HG03280 (cell line): ENCODE measurements around the gene ABCC1.
A peak's percentile ranks its signal among the peaks of the same experiment; 100 is the strongest.

ENCODE experiments used
- ATAC-seq: cut with Tn5 transposase; IDR thresholded peaks from one replicate; pipeline ENCODE4 v1.9.1; 2021; ENCODE audit warnings: mild to moderate bottlenecking, moderate library complexity; ENCODE audit not compliant: unreplicated experiment

ABCC1 gene

GRCh38 chr16:15988268-15989013, 39.0 kb downstream of the ABCC1 start:
- no peak for ATAC-seq

- ATAC-seq: no peak
These were observed 41.5 kb downstream of the ABCC1 start for GRCh38 chr16:15990902-15991301.

DNA sequence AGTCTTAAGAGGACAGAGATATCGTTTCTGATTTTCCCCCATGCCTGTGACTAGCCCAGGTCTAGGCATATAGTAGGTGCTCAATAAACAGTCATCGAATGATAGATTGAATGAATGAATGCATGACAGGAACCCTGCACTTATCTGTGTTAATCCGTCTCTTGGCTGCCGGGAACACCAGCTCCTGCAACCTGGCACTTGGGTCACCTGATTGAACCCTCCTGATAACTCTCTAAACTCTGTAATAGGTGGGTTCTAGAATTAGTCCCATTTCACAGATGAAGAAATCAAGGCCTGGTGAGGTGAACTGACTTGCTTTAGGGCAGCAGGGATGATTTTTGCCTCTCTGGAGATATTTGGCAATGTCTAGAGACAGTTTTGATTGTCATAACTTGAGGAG, 43.7 kb downstream of the ABCC1 start:
- no peak for ATAC-seq

GRCh38 chr16:15993541-15993940, 44.1 kb downstream of the ABCC1 start:
- no peak for ATAC-seq

- no peak for ATAC-seq
These were observed 44.7 kb downstream of the ABCC1 start for GRCh38 chr16:15993946-15994665.

DNA sequence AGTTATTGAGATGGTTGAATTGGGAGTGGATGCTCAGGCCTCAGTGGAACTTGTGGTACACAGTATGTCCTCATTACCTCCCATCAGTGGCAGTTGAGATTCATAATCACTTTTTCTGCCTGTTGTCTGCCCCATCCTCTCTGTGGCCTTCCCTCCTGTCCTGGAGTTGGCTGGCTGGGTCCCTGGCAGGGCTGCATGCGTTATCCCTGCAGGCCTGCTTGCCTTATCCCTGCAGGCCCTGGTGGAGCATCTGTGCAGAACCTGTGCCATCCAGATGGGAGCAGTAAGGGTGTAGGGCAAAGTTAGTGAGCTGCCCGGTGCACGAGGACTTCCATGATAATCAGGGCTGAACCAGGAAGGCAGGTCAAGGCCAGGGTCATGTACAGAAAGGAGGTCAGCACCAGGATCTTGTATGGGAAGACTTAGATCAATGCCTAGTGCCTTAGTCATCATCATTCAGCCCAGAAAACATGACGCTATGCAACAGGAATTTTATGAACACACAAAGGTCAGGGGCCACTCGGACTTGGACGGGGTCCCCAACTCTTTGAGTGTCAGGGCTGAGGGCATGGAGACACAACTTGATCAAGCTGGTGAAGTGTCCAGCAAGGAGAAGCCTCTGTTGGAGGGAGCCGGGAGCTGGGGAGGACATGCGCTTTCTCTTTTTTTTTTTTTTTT, 47.2 kb downstream of the ABCC1 start:
- no peak for ATAC-seq

GRCh38 chr16:16000685-16001084, 51.3 kb downstream of the ABCC1 start:
- ATAC-seq: no peak

- ATAC-seq: no peak
These were observed 52.3 kb downstream of the ABCC1 start for GRCh38 chr16:16001596-16002255.

DNA sequence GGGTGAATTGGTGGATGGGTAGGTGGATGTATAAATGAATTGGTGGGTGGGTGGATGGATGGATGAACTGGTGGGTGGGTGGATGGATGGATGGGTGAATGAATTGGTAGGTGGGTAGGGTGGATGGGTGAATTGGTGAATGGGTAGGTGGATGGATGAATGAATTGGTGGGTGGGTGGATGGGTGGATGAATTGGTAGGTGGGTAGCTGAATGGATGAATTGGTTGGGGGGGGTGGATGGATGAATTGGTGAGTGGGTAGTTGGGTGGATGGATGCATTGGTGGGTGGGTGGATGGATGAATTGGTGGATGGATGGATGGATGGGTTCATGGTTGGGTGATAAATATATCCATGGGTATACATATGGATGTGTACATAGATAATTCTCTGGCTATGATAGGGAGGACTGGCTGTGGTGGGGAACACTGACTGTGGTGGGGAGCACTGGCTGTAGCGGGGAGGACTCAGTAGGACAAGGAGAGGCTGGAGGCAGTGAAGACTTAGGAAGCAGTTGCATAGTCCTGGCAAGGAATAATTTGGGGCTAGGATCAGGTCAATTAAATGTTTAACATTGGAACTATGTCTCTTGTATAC, 54.4 kb downstream of the ABCC1 start:
- ATAC-seq: no peak

- ATAC-seq: no peak
These were observed 54.9 kb downstream of the ABCC1 start for GRCh38 chr16:16004314-16004749.

DNA sequence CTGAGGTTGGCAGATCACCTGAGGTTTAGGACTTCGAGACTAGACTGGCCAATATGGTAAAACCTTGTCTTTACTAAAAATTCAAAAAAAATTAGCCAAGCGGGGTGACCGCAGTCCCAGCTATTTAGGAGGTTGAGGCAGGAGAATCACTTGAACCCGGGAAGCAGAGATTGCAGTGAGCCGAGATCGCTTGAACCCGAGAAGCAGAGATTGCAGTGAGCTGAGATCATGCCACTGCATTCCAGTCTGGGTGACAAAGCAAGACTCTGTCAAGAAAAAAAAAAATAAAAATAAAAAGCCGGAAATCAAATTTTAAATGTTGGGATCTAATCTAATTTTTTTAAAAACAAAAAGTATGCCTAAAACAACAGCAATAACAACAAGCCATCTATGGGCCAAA, 56.3 kb downstream of the ABCC1 start:
- ATAC-seq: no peak

DNA sequence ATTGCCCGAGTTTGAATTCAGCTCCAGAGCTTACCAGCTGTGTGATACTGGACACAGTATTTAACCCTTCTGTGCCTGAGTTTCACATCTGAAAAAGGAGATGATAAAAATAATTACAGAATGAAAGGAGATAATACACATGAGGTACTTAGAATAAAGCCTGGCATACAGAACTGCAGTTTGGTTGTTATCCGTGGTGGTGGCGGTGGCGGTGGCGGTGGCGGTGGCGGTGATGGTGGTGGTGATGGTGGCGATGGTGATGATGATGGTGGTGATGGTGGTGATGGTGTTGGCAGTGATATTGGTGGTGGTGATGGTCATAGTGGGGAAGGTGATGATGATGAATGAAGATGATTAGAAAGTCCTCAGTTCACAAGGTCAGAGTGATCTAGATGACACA, 57.2 kb downstream of the ABCC1 start:
- ATAC-seq: no peak

GRCh38 chr16:16007743-16008111, 58.3 kb downstream of the ABCC1 start:
- ATAC-seq: peak; percentile 59

- ATAC-seq: no peak
These were observed 59.2 kb downstream of the ABCC1 start for GRCh38 chr16:16008666-16009065.

DNA sequence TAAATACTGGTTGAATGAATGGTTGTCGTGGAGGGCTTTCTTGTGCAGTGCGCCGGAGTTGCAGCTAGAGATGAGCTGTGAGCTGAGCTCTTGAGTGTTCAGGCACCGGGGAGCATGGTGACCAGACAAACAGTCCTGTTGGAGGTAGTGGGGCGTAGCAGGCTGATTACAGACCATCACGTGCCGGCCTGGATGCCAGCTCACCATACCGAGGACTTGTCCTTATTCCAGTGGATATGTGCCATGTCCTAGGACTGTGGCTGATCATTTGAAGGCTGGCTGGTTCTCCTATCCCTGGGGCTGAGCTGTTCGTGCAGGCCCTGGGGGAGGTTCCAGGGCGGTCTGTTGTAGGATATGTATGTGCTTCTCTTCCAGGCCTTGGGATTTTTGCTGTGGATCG, 60.0 kb downstream of the ABCC1 start:
- ATAC-seq: no peak

DNA sequence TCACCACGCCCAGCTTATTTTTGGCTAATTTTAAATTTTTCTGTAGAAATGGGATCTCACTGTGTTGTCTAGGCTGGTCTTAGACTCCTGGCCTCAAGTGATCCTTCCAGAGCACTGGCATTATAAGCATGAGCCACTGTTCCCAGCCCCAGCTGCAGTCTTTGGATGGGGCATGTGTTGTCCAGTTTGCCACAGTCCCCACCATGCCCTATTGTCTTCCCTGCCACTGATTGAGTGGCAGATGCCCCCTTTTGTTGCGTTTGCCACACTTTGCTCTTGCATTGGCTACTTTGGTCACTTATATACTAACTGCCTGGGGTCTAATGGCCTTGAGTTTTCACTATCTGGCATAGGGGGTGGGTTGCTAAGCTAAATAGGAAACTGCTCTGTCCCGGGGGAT, 60.8 kb downstream of the ABCC1 start:
- no peak for ATAC-seq

DNA sequence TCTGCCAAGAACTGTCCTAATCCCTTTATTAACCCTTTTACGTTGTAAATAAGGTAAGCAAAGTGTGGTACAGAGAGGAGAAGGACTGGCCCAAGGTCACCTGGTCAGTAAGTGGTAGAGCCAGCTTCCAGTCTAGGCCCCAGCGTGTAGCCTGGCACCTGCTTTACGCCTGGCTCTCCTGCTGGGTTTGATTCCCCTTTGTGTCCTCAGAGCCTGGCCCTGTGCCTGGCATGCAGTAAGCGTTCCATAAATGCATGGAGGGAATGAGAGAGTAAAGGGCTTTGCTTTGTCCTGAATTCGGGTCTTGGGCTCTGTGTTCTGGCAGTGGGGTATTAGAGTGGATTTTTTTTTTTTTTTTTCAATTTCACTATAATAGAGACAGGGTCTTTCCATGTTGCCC, 62.7 kb downstream of the ABCC1 start:
- no peak for ATAC-seq

DNA sequence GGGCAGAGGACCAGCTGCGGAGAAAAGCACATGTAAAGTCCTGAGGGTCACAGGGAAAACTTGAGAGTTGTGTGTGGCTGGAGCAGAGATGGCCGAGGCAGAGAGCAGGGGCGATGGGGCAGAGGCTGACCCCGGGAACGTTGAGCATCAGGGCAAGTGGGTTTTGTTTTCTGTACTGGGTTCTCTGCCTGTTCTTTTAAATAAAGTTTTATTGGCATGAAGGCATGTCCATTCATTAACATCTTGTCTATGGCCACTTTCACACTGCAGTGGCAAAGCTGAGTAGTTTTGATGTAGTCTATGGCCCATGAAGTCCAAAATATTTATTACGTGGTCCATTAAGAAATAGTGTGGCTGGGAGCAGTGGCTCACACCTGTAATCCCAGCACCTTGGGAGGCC, 64.4 kb downstream of the ABCC1 start:
- ATAC-seq: no peak

DNA sequence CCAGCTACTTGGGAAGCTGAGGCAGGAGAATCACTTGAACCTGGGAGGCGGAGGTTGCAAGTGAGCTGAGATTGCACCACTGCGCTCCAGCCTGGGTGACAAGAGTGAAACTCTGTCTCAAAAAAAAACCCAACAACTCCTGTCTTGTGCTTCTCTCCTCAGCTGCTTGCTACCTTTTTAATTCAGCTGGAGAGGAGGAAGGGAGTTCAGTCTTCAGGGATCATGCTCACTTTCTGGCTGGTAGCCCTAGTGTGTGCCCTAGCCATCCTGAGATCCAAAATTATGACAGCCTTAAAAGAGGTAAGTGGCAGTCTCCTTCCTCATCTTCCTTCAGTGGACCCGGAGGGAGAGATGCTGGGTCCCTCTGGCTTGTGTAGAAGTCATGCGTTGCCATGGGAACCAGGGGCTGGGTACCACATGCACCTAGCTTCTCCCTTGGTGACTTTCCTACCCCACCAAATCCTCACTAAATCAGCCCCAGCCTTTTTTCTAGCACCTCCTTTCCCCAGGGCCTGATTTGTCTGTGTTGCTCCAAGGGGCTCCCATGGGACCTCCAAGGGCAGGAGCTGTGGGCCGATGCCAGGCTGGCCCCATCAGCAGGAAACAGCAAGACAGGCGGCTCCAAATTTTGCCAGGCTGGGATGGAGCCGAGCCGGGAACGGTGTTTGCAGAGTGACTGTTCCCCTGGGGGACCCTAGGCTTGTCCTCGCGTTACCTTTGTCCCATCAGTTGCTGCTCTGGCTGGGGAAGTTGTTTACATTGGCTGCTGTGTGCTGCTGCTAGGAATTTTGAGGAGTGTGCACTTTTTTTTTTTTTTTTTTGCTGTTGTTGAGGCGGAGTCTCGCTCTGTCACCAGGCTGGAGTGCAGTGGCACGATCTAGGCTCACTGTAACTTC, 65.2 kb downstream of the ABCC1 start:
- ATAC-seq: no peak

DNA sequence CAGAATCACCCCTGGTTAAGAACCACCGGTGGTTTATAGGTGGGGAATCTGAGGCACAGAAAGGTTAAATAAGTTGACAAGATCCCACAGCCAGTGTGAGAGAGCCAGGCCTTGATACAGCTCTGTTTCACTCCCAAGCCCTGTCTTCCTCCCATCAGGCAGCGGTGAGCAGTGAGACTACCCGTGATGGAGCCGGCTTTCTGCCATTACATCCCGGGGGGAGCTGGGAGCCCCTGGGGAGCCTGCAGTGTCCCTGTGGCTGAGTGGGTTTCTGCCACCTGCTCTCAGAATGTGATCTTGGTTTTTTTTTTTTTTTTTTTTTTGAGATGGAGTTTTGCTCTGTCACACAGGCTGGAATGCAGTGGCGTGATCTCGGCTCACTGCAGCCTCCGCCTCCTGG, 66.4 kb downstream of the ABCC1 start:
- no peak for ATAC-seq
